SK-N-SH treated with all-trans-retinoic acid at 6 μM for 48 hours (cell line): Measurements from ENCODE around the gene DNMBP.

Experiments used
- ATAC-seq: fragments of 200-7000 bp; cut with Tn5 transposase; 3 replicates; pipeline ENCODE4 v1.9.1; 2020; ENCODE audit warnings: mild to moderate bottlenecking, moderate library complexity
- ARNTL ChIP-seq: fragments of 450-650 bp; formaldehyde crosslinking; IDR thresholded peaks from 2 replicates; pipeline ENCODE4 v1.5.0; 2020; ENCODE audit warnings: low read depth, mild to moderate bottlenecking, moderate library complexity, borderline replicate concordance
- BACH2 ChIP-seq: fragments of 250-450 bp; sonication (Bioruptor Pico); IDR thresholded peaks from 2 replicates; pipeline ENCODE4 v1.9.0; 2021; ENCODE audit warnings: mild to moderate bottlenecking, borderline replicate concordance
- CSRNP3 ChIP-seq: fragments of 250-450 bp; sonication (Bioruptor Pico); IDR thresholded peaks from 2 replicates; pipeline ENCODE4 v1.5.1; 2021; ENCODE audit warnings: mild to moderate bottlenecking, moderate library complexity
- ESRRG ChIP-seq: fragments of 250-450 bp; sonication (Bioruptor Pico); IDR thresholded peaks from 2 replicates; pipeline ENCODE4 v1.6.1; 2021; ENCODE audit warnings: mild to moderate bottlenecking
- ISL1 ChIP-seq: fragments of 250-450 bp; sonication (Bioruptor Pico); IDR thresholded peaks from 2 replicates; pipeline ENCODE4 v2.1.2; 2022; ENCODE audit warnings: mild to moderate bottlenecking, moderate library complexity
- OSR1 ChIP-seq: fragments of 250-450 bp; sonication (Bioruptor Pico); IDR thresholded peaks from 2 replicates; pipeline ENCODE4 v1.8.0; 2022; ENCODE audit warnings: moderate library complexity, mild to moderate bottlenecking, inconsistent platforms
- PPARA ChIP-seq: fragments of 250-450 bp; sonication (Bioruptor Pico); IDR thresholded peaks from 2 replicates; pipeline ENCODE4 v1.5.0; 2020; ENCODE audit warnings: mild to moderate bottlenecking, borderline replicate concordance
- RARB ChIP-seq: fragments of 250-450 bp; sonication (Bioruptor Pico); IDR thresholded peaks from 2 replicates; pipeline ENCODE4 v1.8.0; 2021; ENCODE audit warnings: mild to moderate bottlenecking, moderate library complexity
- SNAI2 ChIP-seq: fragments of 250-450 bp; sonication (Bioruptor Pico); IDR thresholded peaks from 2 replicates; pipeline ENCODE4 v1.5.0; 2020; ENCODE audit warnings: mild to moderate bottlenecking, moderate library complexity
- TCF4 ChIP-seq: fragments of 250-450 bp; sonication (Bioruptor Pico); IDR thresholded peaks from 2 replicates; pipeline ENCODE4 v1.8.0; 2021; ENCODE audit warnings: mild to moderate bottlenecking, moderate library complexity, borderline replicate concordance
- TSHZ2 ChIP-seq: fragments of 250-450 bp; sonication (Bioruptor Pico); IDR thresholded peaks from 2 replicates; pipeline ENCODE4 v1.5.0; 2020; ENCODE audit warnings: mild to moderate bottlenecking, moderate library complexity
- ZC3H10 ChIP-seq: fragments of 250-450 bp; sonication (Bioruptor Pico); IDR thresholded peaks from 2 replicates; pipeline ENCODE4 v1.5.1; 2021; ENCODE audit warnings: mild to moderate bottlenecking, moderate library complexity
- ZFP3 ChIP-seq: fragments of 250-450 bp; sonication (Bioruptor Pico); IDR thresholded peaks from 2 replicates; pipeline ENCODE4 v1.5.0; 2020; ENCODE audit warnings: mild to moderate bottlenecking, moderate library complexity
- ZFP30 ChIP-seq: fragments of 450-650 bp; formaldehyde crosslinking; IDR thresholded peaks from 2 replicates; pipeline ENCODE4 v1.5.0; 2022; ENCODE audit warnings: mild to moderate bottlenecking, moderate library complexity
- ZNF565 ChIP-seq: fragments of 450-650 bp; formaldehyde crosslinking; conservative IDR thresholded peaks from 2 replicates; pipeline ENCODE4 v1.5.0; 2020; ENCODE audit warnings: low read depth, mild to moderate bottlenecking, moderate library complexity
- ZNF70 ChIP-seq: fragments of 450-650 bp; formaldehyde crosslinking; IDR thresholded peaks from 2 replicates; pipeline ENCODE4 v1.5.0; 2020; ENCODE audit warnings: mild to moderate bottlenecking, moderate library complexity
- TF ChIP-seq, protein P1 (sequence below): fragments of 250-450 bp; sonication (Bioruptor Pico); IDR thresholded peaks from 2 replicates; pipeline ENCODE4 v1.8.0; 2021; ENCODE audit warnings: low read depth, mild to moderate bottlenecking, moderate library complexity, borderline replicate concordance
- TF ChIP-seq, protein P2 (sequence below): fragments of 250-450 bp; sonication (Bioruptor Pico); IDR thresholded peaks from 2 replicates; pipeline ENCODE4 v1.8.0; 2020; ENCODE audit warnings: mild to moderate bottlenecking, moderate library complexity, borderline replicate concordance

DNMBP gene

DNA sequence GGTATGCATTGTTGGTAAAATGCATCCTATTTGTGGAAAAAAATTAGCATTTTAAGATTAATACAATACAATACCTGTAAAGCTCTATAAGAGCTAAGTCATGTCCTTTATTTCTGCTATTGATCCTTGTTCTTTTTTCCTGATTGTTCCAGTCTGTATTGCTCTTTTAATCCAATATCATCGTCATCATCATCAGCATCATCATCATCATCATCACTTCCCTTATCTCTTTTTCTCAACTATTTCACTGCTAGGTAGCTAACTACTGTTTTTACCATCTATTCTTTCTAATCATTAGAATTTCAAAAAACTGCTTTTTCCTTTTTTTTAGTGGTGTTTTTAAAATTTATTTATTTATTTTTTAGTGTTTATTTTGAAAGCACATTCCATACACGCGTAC is 156.1 kb downstream of the DNMBP start:
- no peak for TF ChIP-seq OSR1 (CRISPR knock-in tag)
- no peak for TF ChIP-seq SNAI2 (CRISPR knock-in tag)
- no peak for TF ChIP-seq CSRNP3
- no peak for TF ChIP-seq ZNF565 (CRISPR knock-in tag)
- TF ChIP-seq ISL1 (CRISPR knock-in tag), result no peak

DNA sequence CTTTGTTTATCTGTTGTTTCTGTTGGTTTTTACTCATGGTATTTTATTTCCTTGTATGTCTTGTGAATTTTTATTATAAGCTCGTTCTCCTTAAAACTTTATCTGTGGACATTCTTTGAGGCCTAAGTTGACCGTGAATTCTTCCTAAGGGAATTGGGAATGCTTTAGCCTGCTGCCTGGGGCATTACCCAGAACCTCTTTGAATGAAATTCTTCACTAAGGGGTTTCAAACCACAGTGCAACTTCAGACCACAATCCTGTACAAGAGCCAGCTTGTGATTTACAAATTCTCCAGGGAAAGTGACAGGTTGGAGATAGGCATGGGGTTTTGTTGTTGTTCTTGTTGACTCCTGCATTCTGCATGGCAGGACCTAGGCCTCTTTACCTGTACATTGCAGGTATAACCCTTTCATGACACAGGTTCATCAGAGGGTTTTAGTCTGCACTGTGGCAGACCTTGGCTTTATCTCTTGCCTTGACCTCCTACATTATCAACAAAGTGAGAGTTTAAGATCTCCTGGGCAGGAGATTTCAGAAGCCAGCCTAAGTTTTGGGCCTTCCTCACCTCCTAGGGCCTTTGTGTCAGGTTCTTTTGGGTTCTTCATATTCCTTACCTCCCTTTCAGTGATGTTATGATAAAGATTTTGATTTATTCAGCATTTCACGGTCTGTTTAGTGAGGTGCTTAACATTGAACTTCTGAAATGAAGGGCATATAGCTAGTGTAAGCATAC is 157.1 kb downstream of the DNMBP start:
- TF ChIP-seq OSR1 (CRISPR knock-in tag) (no peak), TSHZ2 (CRISPR knock-in tag) (no peak), ISL1 (CRISPR knock-in tag) (no peak), ZNF565 (CRISPR knock-in tag) (no peak)
- TF ChIP-seq, protein P1, sequence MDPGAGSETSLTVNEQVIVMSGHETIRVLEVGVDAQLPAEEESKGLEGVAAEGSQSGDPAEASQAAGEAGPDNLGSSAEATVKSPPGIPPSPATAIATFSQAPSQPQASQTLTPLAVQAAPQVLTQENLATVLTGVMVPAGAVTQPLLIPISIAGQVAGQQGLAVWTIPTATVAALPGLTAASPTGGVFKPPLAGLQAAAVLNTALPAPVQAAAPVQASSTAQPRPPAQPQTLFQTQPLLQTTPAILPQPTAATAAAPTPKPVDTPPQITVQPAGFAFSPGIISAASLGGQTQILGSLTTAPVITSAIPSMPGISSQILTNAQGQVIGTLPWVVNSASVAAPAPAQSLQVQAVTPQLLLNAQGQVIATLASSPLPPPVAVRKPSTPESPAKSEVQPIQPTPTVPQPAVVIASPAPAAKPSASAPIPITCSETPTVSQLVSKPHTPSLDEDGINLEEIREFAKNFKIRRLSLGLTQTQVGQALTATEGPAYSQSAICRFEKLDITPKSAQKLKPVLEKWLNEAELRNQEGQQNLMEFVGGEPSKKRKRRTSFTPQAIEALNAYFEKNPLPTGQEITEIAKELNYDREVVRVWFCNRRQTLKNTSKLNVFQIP (CRISPR knock-in tag), result no peak
- ATAC-seq, result no peak

More for the DNA sequence above, 156.1 kb downstream of the DNMBP start:
- ATAC-seq, result no peak

GRCh38 chr10:99851825-99852224 is 157.9 kb downstream of the DNMBP start:
- ATAC-seq, result no peak
- TF ChIP-seq ZNF70 (CRISPR knock-in tag) (no peak), PPARA (CRISPR knock-in tag) (no peak), RARB (CRISPR knock-in tag) (no peak), CSRNP3 (no peak), ESRRG (CRISPR knock-in tag) (no peak), ZFP3 (CRISPR knock-in tag) (no peak), ZFP30 (CRISPR knock-in tag) (no peak), ISL1 (CRISPR knock-in tag) (no peak), ARNTL (CRISPR knock-in tag) (no peak), ZC3H10 (CRISPR knock-in tag) (no peak), BACH2 (CRISPR knock-in tag) (no peak), TCF4 (CRISPR knock-in tag) (no peak)
- TF ChIP-seq, protein P2, sequence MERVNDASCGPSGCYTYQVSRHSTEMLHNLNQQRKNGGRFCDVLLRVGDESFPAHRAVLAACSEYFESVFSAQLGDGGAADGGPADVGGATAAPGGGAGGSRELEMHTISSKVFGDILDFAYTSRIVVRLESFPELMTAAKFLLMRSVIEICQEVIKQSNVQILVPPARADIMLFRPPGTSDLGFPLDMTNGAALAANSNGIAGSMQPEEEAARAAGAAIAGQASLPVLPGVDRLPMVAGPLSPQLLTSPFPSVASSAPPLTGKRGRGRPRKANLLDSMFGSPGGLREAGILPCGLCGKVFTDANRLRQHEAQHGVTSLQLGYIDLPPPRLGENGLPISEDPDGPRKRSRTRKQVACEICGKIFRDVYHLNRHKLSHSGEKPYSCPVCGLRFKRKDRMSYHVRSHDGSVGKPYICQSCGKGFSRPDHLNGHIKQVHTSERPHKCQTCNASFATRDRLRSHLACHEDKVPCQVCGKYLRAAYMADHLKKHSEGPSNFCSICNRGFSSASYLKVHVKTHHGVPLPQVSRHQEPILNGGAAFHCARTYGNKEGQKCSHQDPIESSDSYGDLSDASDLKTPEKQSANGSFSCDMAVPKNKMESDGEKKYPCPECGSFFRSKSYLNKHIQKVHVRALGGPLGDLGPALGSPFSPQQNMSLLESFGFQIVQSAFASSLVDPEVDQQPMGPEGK (CRISPR knock-in tag), result no peak
- TF ChIP-seq, protein P1 (CRISPR knock-in tag), result no peak
- TF ChIP-seq, all 23 proteins: peak for 0
